Measurements from ENCODE around the gene FAM227B. TPM values are rescaled to one million over a fixed set of nuclear protein-coding genes. Genes with fewer than 3 reads are reported as not detected.
"Not testable (repeated sequence)": the region's sequence is repeated elsewhere in the genome, so short reads cannot be mapped to it uniquely, and the experiment has no call there.

The FAM227B gene
- total and polyA plus RNA-seq, 2 donors = 11.9 to 19.9 TPM

GRCh38 chr15:49589030-49589429 is 31.6 kb downstream of the FAM227B start:
- H3K4me1 ChIP-seq (ENCODE audit: insufficient read depth) = no peaks in the 10 kb centered on the region
- no peak for DNase-seq (ENCODE audit: extremely low spot score)
- no peaks in the 10 kb centered on the region for H3K36me3 ChIP-seq (ENCODE audit: insufficient read depth)
- H3K27ac ChIP-seq (ENCODE audit: low read depth) = no peak overlapping the region
- no peak overlapping the region for H3K4me3 ChIP-seq (ENCODE audit: low read depth, low read length)

DNA sequence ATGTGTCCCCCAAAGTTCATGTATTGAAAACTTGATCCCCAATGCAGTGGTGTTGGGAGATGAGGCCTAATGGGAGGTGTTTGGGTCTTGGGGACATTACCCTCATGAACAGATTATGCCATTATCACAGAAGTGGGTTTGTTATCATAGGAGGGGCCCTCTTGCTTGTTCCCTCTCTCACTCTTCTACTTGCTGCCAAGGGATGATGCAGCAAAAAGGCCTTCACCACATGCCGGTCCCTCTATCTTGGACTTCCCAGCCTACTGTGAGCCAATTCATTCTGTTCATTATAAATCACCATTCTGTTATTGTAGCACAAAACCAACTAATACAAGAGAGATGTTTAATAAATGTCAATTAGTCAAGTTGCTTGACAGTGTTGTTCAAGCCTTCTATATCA is 47.2 kb downstream of the FAM227B start:
- WGBS = 90% methylated on average over 1 of the region's 1 CpG
- no peak overlapping the region for H3K4me3 ChIP-seq (ENCODE audit: low read depth, low read length)
- H3K36me3 ChIP-seq (ENCODE audit: insufficient read depth) = no peaks in the 10 kb centered on the region
- no peaks in the 10 kb centered on the region for H3K4me1 ChIP-seq (ENCODE audit: insufficient read depth)
- no peak overlapping the region for H3K27ac ChIP-seq (ENCODE audit: low read depth)
- DNase-seq (ENCODE audit: extremely low spot score) = no peak

- H3K36me3 ChIP-seq (ENCODE audit: insufficient read depth) = no peaks in the 10 kb centered on the region
- H3K4me1 ChIP-seq (ENCODE audit: insufficient read depth) = no peaks in the 10 kb centered on the region
- no peak overlapping the region for H3K4me3 ChIP-seq (ENCODE audit: low read depth, low read length)
- WGBS = 95% methylated on average over 1 of the region's 1 CpG
- H3K27ac ChIP-seq (ENCODE audit: low read depth) = no peak overlapping the region
- no peak for DNase-seq (ENCODE audit: extremely low spot score)
Measured at GRCh38 chr15:49570672-49571071, 49.9 kb downstream of the FAM227B start.

- Histone ChIP-seq H3K27ac (ENCODE audit: low read depth) (no peak overlapping the region), H3K4me1 (ENCODE audit: insufficient read depth) (no peaks in the 10 kb centered on the region), H3K36me3 (ENCODE audit: insufficient read depth) (no peaks in the 10 kb centered on the region), H3K4me3 (ENCODE audit: low read depth, low read length) (no peak overlapping the region)
- DNase-seq (ENCODE audit: extremely low spot score) = no peak
- 42% methylated on average over 1 of the region's 1 CpG for WGBS
Measured at GRCh38 chr15:49570174-49570573, 50.4 kb downstream of the FAM227B start.

GRCh38 chr15:49560045-49560444 is 60.6 kb downstream of the FAM227B start:
- DNase-seq (ENCODE audit: extremely low spot score) = no peak
- Histone ChIP-seq H3K4me3 (ENCODE audit: low read depth, low read length) (no peak overlapping the region), H3K27ac (ENCODE audit: low read depth) (no peak overlapping the region), H3K36me3 (ENCODE audit: insufficient read depth) (no peaks in the 10 kb centered on the region), H3K4me1 (ENCODE audit: insufficient read depth) (no peaks in the 10 kb centered on the region)

DNA sequence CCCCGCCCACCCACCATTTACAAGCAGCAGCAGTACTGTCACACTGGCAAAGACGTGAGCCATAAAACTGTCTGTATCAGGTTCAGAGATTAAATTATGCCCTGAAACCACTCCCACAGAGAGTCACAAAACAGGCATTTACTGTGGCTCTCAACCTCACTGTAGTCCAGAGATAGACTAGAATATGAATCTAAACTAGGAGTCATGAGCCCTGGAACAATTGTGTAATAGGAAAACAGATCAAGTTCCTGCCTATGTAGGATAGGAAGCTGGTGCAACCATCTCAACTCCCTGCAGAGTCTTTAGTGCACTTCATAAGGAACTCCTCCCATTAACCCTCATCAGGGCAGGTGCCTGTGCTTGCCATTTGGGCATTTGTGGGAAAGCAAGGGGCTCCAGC is 61.7 kb downstream of the FAM227B start:
- Histone ChIP-seq H3K4me1 (ENCODE audit: insufficient read depth) (no peaks in the 10 kb centered on the region), H3K27ac (ENCODE audit: low read depth) (no peak overlapping the region), H3K36me3 (ENCODE audit: insufficient read depth) (no peaks in the 10 kb centered on the region), H3K4me3 (ENCODE audit: low read depth, low read length) (no peak overlapping the region)
- WGBS = 87% methylated on average over 2 of the region's 2 CpGs
- DNase-seq (ENCODE audit: extremely low spot score) = no peak

GRCh38 chr15:49556437-49556836 is 64.2 kb downstream of the FAM227B start:
- H3K36me3 ChIP-seq (ENCODE audit: insufficient read depth) = no peaks in the 10 kb centered on the region
- H3K4me1 ChIP-seq (ENCODE audit: insufficient read depth) = no peaks in the 10 kb centered on the region
- 81% methylated on average over 3 of the region's 3 CpGs for WGBS
- no peak for DNase-seq (ENCODE audit: extremely low spot score)
- H3K4me3 ChIP-seq (ENCODE audit: low read depth, low read length) = no peak overlapping the region
- no peak overlapping the region for H3K27ac ChIP-seq (ENCODE audit: low read depth)

- DNase-seq (ENCODE audit: extremely low spot score); H3K4me1 ChIP-seq (ENCODE audit: insufficient read depth); H3K27ac ChIP-seq (ENCODE audit: low read depth); H3K4me3 ChIP-seq (ENCODE audit: low read depth, low read length); H3K36me3 ChIP-seq (ENCODE audit: insufficient read depth): not testable (repeated sequence)
- WGBS = 92% methylated on average over 28 of the region's 30 CpGs
Measured at GRCh38 chr15:49550342-49550741, 70.3 kb downstream of the FAM227B start.

GRCh38 chr15:49538520-49538919 is 82.1 kb downstream of the FAM227B start:
- H3K4me1 ChIP-seq (ENCODE audit: insufficient read depth) = no peaks in the 10 kb centered on the region
- H3K36me3 ChIP-seq (ENCODE audit: insufficient read depth) = no peaks in the 10 kb centered on the region
- H3K4me3 ChIP-seq (ENCODE audit: low read depth, low read length) = no peak overlapping the region
- no peak overlapping the region for H3K27ac ChIP-seq (ENCODE audit: low read depth)
- DNase-seq (ENCODE audit: extremely low spot score) = no peak

GRCh38 chr15:49530092-49530491 is 90.5 kb downstream of the FAM227B start:
- no peak for DNase-seq (ENCODE audit: extremely low spot score)
- 89% methylated on average over 1 of the region's 1 CpG for WGBS
- H3K4me3 ChIP-seq (ENCODE audit: low read depth, low read length) = no peak overlapping the region
- no peaks in the 10 kb centered on the region for H3K36me3 ChIP-seq (ENCODE audit: insufficient read depth)
- H3K27ac ChIP-seq (ENCODE audit: low read depth) = no peak overlapping the region
- no peaks in the 10 kb centered on the region for H3K4me1 ChIP-seq (ENCODE audit: insufficient read depth)

- Histone ChIP-seq H3K4me1 (ENCODE audit: insufficient read depth) (no peaks in the 10 kb centered on the region), H3K4me3 (ENCODE audit: low read depth, low read length) (no peak overlapping the region), H3K27ac (ENCODE audit: low read depth) (no peak overlapping the region), H3K36me3 (ENCODE audit: insufficient read depth) (no peaks in the 10 kb centered on the region)
- DNase-seq (ENCODE audit: extremely low spot score) = no peak
- 80% methylated on average over 4 of the region's 4 CpGs for WGBS
Measured at GRCh38 chr15:49528289-49528688, 92.3 kb downstream of the FAM227B start.

GRCh38 chr15:49521802-49522201 is 98.8 kb downstream of the FAM227B start:
- WGBS = 81% methylated on average over 3 of the region's 3 CpGs
- DNase-seq (ENCODE audit: extremely low spot score) = no peak
- Histone ChIP-seq H3K4me1 (ENCODE audit: insufficient read depth) (no peaks in the 10 kb centered on the region), H3K36me3 (ENCODE audit: insufficient read depth) (no peaks in the 10 kb centered on the region), H3K4me3 (ENCODE audit: low read depth, low read length) (no peak overlapping the region), H3K27ac (ENCODE audit: low read depth) (no peak overlapping the region)

DNA sequence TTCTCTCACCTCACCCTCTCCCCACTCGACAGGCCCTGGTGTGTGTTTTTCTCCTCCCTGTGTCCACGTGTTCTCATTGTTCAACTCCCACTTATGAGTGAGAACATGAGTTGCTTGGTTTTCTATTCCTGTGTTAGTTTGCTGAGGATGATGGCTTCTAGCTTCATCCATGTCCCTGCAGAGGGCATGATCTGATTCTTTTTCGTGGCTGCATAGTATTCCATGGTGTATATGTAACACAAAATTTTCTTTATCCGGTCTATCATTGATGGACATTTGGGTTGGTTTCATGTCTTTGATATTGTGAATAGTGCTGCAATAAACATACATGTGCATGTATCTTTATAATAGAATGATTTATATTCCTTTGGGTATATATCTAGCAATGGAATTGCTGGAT is 107.9 kb downstream of the FAM227B start:
- not testable (repeated sequence) for H3K36me3 ChIP-seq (ENCODE audit: insufficient read depth); DNase-seq (ENCODE audit: extremely low spot score); H3K27ac ChIP-seq (ENCODE audit: low read depth); H3K4me1 ChIP-seq (ENCODE audit: insufficient read depth); H3K4me3 ChIP-seq (ENCODE audit: low read depth, low read length)
- 93% methylated on average over 4 of the region's 4 CpGs for WGBS

DNA sequence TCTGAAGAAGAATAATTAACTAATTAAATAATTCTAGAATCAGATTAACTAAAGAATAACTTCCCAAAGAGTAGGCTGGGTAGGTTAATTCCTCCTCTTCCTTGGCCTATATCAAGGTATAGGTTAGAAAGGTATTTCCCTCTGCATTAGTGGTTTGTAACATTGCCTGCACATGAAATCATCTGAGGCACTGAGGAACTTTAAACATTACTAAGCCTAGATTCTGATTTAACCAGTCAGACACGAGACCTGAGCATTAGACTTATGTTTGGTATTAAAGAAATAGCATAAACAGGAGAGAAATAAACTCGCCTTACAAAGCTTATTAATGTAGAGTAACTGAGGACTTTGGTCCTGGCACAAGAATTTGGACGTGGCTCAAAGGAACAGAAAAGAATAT is 113.4 kb downstream of the FAM227B start:
- Histone ChIP-seq H3K36me3 (ENCODE audit: insufficient read depth) (no peaks in the 10 kb centered on the region), H3K4me1 (ENCODE audit: insufficient read depth) (no peaks in the 10 kb centered on the region), H3K27ac (ENCODE audit: low read depth) (no peak overlapping the region), H3K4me3 (ENCODE audit: low read depth, low read length) (no peak overlapping the region)
- DNase-seq (ENCODE audit: extremely low spot score) = no peak
- 54% methylated on average over 3 of the region's 3 CpGs for WGBS

DNA sequence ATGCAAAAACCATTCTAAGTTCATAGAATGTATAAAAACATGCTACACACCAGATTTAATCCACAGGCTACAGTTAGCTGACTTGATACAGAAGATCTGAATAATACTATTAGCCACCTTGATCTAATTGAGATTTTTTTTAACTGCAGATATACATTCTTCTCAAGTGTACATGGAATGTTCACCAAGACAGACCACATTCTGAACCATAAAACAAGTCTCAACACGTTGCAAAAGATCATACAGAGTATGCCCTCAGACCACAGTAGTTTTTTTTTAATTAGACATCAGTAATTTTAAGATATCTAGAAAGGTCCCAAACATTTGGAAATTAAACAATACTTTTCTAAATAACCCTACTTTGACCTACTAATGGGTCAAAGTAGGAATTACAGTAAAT is 114.3 kb downstream of the FAM227B start:
- no peak overlapping the region for H3K27ac ChIP-seq (ENCODE audit: low read depth)
- H3K4me3 ChIP-seq (ENCODE audit: low read depth, low read length) = no peak overlapping the region
- no peak for DNase-seq (ENCODE audit: extremely low spot score)
- no peaks in the 10 kb centered on the region for H3K4me1 ChIP-seq (ENCODE audit: insufficient read depth)
- WGBS = 66% methylated on average over 1 of the region's 1 CpG
- H3K36me3 ChIP-seq (ENCODE audit: insufficient read depth) = no peaks in the 10 kb centered on the region

Data from urinary bladder (tissue), 4 donors.